ENCODE data around the gene MRPL40. TPM values are rescaled to one million over a fixed set of nuclear protein-coding genes. Genes with fewer than 3 reads are reported as not detected.

The MRPL40 gene
- total and polyA plus RNA-seq, 10 of the 15 experiments (the other 5 are each of a cell fraction or from before 2014, with no cell fraction given) = 41.2 to 207 (median 69.1) TPM

DNA sequence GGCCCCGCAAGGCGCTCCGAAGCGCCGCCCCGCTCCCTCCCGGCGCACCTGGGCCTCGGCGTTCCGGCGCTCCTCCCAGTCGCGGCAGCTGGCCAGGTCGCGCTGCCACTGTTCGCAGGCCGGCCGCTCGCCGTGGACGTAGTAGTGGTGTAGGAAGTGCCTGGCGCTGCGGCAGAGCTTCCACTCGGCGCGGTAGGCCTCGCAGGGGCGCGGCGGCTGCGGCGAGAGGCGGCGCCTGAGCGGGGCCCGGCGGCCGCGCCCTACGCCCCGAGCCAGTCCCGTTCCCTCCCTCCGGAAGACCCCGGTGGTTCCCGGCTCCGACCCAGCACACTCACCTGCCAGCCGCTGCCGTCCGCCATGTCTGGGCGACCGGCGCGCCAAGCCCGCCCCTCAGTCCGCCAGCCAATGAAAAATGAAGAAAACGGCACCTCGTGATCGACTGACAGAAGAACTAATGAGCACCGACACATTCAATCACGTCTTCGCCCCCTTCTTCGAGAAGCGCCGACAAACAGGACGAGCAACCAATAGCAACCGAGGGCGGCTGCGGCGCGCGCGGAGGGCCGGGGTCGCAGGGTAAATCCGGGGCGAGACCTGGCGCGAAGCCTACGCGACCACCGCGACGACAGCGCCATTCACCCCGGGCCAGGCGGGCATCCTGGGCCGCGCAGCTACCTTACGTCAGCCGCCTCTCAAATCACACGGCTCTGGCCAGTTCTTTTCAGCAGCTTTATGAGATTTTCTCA, 15.2 kb downstream of the MRPL40 start, which contains the start of gene C22orf39:
TSS of gene C22orf39 (minus strand) at position 382 of the 746 bp plus-strand sequence. CDS start at position 359, 23 bp downstream.
- no peaks in the 10 kb centered on the region for H3K9me3 ChIP-seq (replicated peaks; ENCODE audit: control insufficient read depth, insufficient read depth, low read length)
- peak within 1 kb of the TSS; percentile 82 for H3K9ac ChIP-seq (ENCODE audit: control insufficient read depth, insufficient read depth, low read length)
- POLR2A ChIA-PET = interaction anchor here (0.6 to 1.8 kb wide), 6 partner anchors 15 to 269 kb away, joined by 3 to 5 read pairs (median 4); partner anchors contain the start of genes CDC45, MRPL40 and SLC25A1
- RAD21 ChIA-PET (ENCODE audit: unreplicated experiment) = interaction anchor here (1.1 to 1.7 kb wide), 3 partner anchors 16 to 269 kb away, joined by 4 read pairs; partner anchors contain the start of genes HIRA, MRPL40 and SLC25A1
- peak within 1 kb of the TSS; percentile 95 for H3K4me2 ChIP-seq (ENCODE audit: control insufficient read depth, insufficient read depth)
- peak within 1 kb of the TSS; percentile 94 for H2AFZ ChIP-seq (ENCODE audit: control insufficient read depth, low read depth, low read length)
- FAIRE-seq (peak; percentile 97), ATAC-seq (peak; percentile 92), DNase-seq (ENCODE audit: low read depth, low spot score) (peak; percentile 67)
- SMC1A ChIA-PET (ENCODE audit: uncharacterized antibody, unreplicated experiment) = interaction anchor here (1.3 to 4.4 kb wide), 2 partner anchors 13 to 30 kb away, joined by 6 to 18 read pairs; no protein-coding TSS in a partner anchor
- intact Hi-C loops (cut with micrococcal nuclease; ENCODE audit: unreplicated experiment) = loop anchor here (1.0 to 5.0 kb wide), 3 partner anchors 15 to 270 kb away; partner anchors contain the start of genes CDC45, MRPL40, SLC25A1 and UFD1
- peaks cover 6 to 21% of the 10 kb centered on the region in 2 experiments; a peak in 3 of 4 replicates for H3K36me3 ChIP-seq (ENCODE audit: control insufficient read depth in 2 of 2, insufficient read depth in 2 of 2, low read length in 1 of 2)
- H4K20me1 ChIP-seq (ENCODE audit: control insufficient read depth, insufficient read depth) = no peaks in the 10 kb centered on the region
- WGBS (ENCODE audit: insufficient coverage, insufficient replicate concordance, low lambda C conversion rate, missing lambda C conversion rate) = 1% methylated on average over 77 of the region's 92 CpGs
- H3K79me2 ChIP-seq (ENCODE audit: control insufficient read depth, insufficient read depth, low read length) = peaks cover 30% of the 10 kb centered on the region
- peaks cover 17% of the 10 kb centered on the region for H3K4me1 ChIP-seq (ENCODE audit: control insufficient read depth, insufficient read depth, low read length)
- CTCF ChIA-PET = interaction anchor here (1.0 to 3.1 kb wide), 3 partner anchors 13 to 268 kb away, joined by 4 to 10 read pairs (median 9); no protein-coding TSS in a partner anchor
- peak within 1 kb of the TSS; percentile 85 for H3K27ac ChIP-seq (ENCODE audit: control insufficient read depth, insufficient read depth)
- in situ Hi-C loops (cut with MboI) = loop anchor here (25.0 kb wide), 1 partner anchor 1810 kb away; the partner anchor contains the start of genes ATP6V1E1 and BCL2L13
- no peaks in the 10 kb centered on the region for H3K27me3 ChIP-seq (replicated peaks in 1 of 2; ENCODE audit: control insufficient read depth in 2 of 2, insufficient read depth in 2 of 2, low read length in 1 of 2)
- peak within 1 kb of the TSS; percentile 95 for H3K4me3 ChIP-seq
- BruUV-seq (replicated peaks) = no TSS peak
- TF ChIP-seq, protein P1, sequence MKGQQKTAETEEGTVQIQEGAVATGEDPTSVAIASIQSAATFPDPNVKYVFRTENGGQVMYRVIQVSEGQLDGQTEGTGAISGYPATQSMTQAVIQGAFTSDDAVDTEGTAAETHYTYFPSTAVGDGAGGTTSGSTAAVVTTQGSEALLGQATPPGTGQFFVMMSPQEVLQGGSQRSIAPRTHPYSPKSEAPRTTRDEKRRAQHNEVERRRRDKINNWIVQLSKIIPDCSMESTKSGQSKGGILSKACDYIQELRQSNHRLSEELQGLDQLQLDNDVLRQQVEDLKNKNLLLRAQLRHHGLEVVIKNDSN (IDR thresholded peaks at IDR 0.05; ENCODE audit: borderline replicate concordance, extremely low read length, insufficient read depth, low read depth, low read length) = peak; percentile 70
- TF ChIP-seq MTA2 (IDR thresholded peaks at IDR 0.05; ENCODE audit: low read depth) (no peak), MEF2B (IDR thresholded peaks at IDR 0.05; ENCODE audit: partially characterized antibody, poor library complexity, severe bottlenecking) (no peak), IKZF1 (conservative IDR thresholded peaks at IDR 0.05) (peak; percentile 70), GATAD2B (conservative IDR thresholded peaks at IDR 0.05; ENCODE audit: low read depth) (peak; percentile 78; the same call in 1 of the 2 replicates), NFYB (IDR thresholded peaks at IDR 0.05; ENCODE audit: insufficient read depth, low read depth, low read length) (peak; percentile 93), TBL1XR1 (IDR thresholded peaks at IDR 0.05; ENCODE audit: low read depth, low read length) (no peak), CREB1 (IDR thresholded peaks at IDR 0.05; ENCODE audit: low read depth) (peak; percentile 86), RUNX3 (IDR thresholded peaks at IDR 0.05; ENCODE audit: low read length) (no peak), ZNF217 (IDR thresholded peaks at IDR 0.05) (no peak), CREM (IDR thresholded peaks at IDR 0.05; ENCODE audit: low read depth) (peak; percentile 82), KLF5 (IDR thresholded peaks at IDR 0.05; ENCODE audit: partially characterized antibody) (peak; percentile 16), STAT1 (conservative IDR thresholded peaks at IDR 0.05) (no peak; the same call in 1 of the 2 replicates), MXI1 (IDR thresholded peaks at IDR 0.05; ENCODE audit: low read depth, low read length) (peak; percentile 65), ATF7 (IDR thresholded peaks at IDR 0.05; ENCODE audit: low read depth) (no peak; the same call in 1 of the 2 replicates)
- TF ChIP-seq, protein P2, sequence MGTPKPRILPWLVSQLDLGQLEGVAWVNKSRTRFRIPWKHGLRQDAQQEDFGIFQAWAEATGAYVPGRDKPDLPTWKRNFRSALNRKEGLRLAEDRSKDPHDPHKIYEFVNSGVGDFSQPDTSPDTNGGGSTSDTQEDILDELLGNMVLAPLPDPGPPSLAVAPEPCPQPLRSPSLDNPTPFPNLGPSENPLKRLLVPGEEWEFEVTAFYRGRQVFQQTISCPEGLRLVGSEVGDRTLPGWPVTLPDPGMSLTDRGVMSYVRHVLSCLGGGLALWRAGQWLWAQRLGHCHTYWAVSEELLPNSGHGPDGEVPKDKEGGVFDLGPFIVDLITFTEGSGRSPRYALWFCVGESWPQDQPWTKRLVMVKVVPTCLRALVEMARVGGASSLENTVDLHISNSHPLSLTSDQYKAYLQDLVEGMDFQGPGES (IDR thresholded peaks at IDR 0.05) = peak; percentile 91
- TF ChIP-seq, protein P3, sequence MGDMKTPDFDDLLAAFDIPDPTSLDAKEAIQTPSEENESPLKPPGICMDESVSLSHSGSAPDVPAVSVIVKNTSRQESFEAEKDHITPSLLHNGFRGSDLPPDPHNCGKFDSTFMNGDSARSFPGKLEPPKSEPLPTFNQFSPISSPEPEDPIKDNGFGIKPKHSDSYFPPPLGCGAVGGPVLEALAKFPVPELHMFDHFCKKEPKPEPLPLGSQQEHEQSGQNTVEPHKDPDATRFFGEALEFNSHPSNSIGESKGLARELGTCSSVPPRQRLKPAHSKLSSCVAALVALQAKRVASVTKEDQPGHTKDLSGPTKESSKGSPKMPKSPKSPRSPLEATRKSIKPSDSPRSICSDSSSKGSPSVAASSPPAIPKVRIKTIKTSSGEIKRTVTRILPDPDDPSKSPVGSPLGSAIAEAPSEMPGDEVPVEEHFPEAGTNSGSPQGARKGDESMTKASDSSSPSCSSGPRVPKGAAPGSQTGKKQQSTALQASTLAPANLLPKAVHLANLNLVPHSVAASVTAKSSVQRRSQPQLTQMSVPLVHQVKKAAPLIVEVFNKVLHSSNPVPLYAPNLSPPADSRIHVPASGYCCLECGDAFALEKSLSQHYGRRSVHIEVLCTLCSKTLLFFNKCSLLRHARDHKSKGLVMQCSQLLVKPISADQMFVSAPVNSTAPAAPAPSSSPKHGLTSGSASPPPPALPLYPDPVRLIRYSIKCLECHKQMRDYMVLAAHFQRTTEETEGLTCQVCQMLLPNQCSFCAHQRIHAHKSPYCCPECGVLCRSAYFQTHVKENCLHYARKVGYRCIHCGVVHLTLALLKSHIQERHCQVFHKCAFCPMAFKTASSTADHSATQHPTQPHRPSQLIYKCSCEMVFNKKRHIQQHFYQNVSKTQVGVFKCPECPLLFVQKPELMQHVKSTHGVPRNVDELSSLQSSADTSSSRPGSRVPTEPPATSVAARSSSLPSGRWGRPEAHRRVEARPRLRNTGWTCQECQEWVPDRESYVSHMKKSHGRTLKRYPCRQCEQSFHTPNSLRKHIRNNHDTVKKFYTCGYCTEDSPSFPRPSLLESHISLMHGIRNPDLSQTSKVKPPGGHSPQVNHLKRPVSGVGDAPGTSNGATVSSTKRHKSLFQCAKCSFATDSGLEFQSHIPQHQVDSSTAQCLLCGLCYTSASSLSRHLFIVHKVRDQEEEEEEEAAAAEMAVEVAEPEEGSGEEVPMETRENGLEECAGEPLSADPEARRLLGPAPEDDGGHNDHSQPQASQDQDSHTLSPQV (IDR thresholded peaks at IDR 0.05) = no peak
